Tibial artery (tissue), 4 donors: Measurements from ENCODE around the gene ITGAD.

Experiments
- DNase-seq, 2 donors: peaks; one replicate each; pipeline ENCODE4 v3.0.0-alpha.2; 2019
- H3K27ac ChIP-seq, 2 donors: fragments of 200-600 bp; sonication (generic) in 1 of 2; 1 replicate in 1 of 2; 2 replicates in 1 of 2; pipeline ENCODE4 v1.5.1; 2018 to 2019; ENCODE audit warnings: mild to moderate bottlenecking in 1 of 2
- H3K27me3 ChIP-seq, 2 donors: fragments of 200-600 bp; sonication (generic) in 1 of 2; one replicate each; pipeline versions ENCODE4 v1.5.1 to v1.6.0; 2016 to 2019
- H3K36me3 ChIP-seq, 3 donors: fragments of 200-600 bp; sonication (generic) in 2 of 3; one replicate each; pipeline ENCODE4 v1.5.1; 2016 to 2019; ENCODE audit warnings: mild to moderate bottlenecking in 2 of 3
- H3K4me1 ChIP-seq, 4 donors: fragments of 200-600 bp; sonication (generic) in 2 of 4; 1 replicate in 3 of 4; 2 replicates in 1 of 4; pipeline ENCODE4 v1.5.1; 2016 to 2019
- H3K4me3 ChIP-seq, 2 donors: fragments of 200-600 bp; sonication (generic) in 1 of 2; 1 replicate in 1 of 2; 2 replicates in 1 of 2; pipeline ENCODE4 v1.5.1; 2018 to 2019; ENCODE audit warnings: mild to moderate bottlenecking in 2 of 2
- H3K9me3 ChIP-seq, 3 donors: fragments of 200-600 bp; sonication (generic) in 1 of 3; one replicate each; pipeline ENCODE4 v1.5.1; 2016 to 2019
- CTCF ChIP-seq, 2 experiments: fragments of 200-600 bp in 1 of 2; fragments of 450-650 bp in 1 of 2; IDR thresholded peaks; one replicate each; pipeline ENCODE4 v1.5.1; 2017 to 2019; ENCODE audit warnings: antibody characterized with exemption in 2 of 2, mild to moderate bottlenecking in 1 of 2, moderate library complexity in 1 of 2
- intact Hi-C: fragments of 100-400 bp; cut with DNase I; formaldehyde crosslinking; loops from one replicate; pipeline ENCODE4 v1.15.0; 2023; ENCODE audit warnings: low total_unique reads

ITGAD gene

GRCh38 chr16:31420037-31420436, 26.9 kb downstream of the ITGAD start:
- Histone ChIP-seq H3K27me3 (peaks cover 0 to 26% of the 10 kb centered on the region in 2 donors), H3K27ac (no peak overlapping the region), H3K4me3 (no peak overlapping the region), H3K4me1 (no peaks in the 10 kb centered on the region), H3K36me3 (no peaks in the 10 kb centered on the region), H3K9me3 (no peaks in the 10 kb centered on the region)
- no peak for TF ChIP-seq CTCF (IDR thresholded peaks at IDR 0.05)
- DNase-seq, result no peak
- intact Hi-C loops, result no loop called here

- H3K4me1 ChIP-seq, result no peaks in the 10 kb centered on the region
- intact Hi-C loops, result no loop called here
- no peak for TF ChIP-seq CTCF (IDR thresholded peaks at IDR 0.05)
- no peaks in the 10 kb centered on the region for H3K36me3 ChIP-seq
- no peak overlapping the region for H3K27ac ChIP-seq
- no peak for DNase-seq
- no peak overlapping the region for H3K4me3 ChIP-seq
- H3K9me3 ChIP-seq, result no peaks in the 10 kb centered on the region
- peaks cover 0 to 34% of the 10 kb centered on the region in 2 donors for H3K27me3 ChIP-seq
Observed at GRCh38 chr16:31421587-31421986, 28.5 kb downstream of the ITGAD start.

GRCh38 chr16:31423241-31423640, 30.1 kb downstream of the ITGAD start:
- Histone ChIP-seq H3K4me1 (peaks cover 0 to 9% (median 2%) of the 10 kb centered on the region in 4 donors), H3K36me3 (no peaks in the 10 kb centered on the region), H3K4me3 (no peak overlapping the region), H3K9me3 (no peaks in the 10 kb centered on the region), H3K27ac (no peak overlapping the region), H3K27me3 (peaks cover 0 to 33% of the 10 kb centered on the region in 2 donors)
- TF ChIP-seq CTCF (IDR thresholded peaks at IDR 0.05), result no peak
- intact Hi-C loops, result no loop called here
- no peak for DNase-seq

GRCh38 chr16:31423801-31424200, 30.7 kb downstream of the ITGAD start:
- intact Hi-C loops, result no loop called here
- Histone ChIP-seq H3K27ac (no peak overlapping the region), H3K36me3 (no peaks in the 10 kb centered on the region), H3K4me3 (no peak overlapping the region), H3K9me3 (no peaks in the 10 kb centered on the region), H3K4me1 (peaks cover 0 to 9% (median 3%) of the 10 kb centered on the region in 4 donors), H3K27me3 (peaks cover 0 to 28% of the 10 kb centered on the region in 2 donors)
- TF ChIP-seq CTCF (IDR thresholded peaks at IDR 0.05), result no peak
- no peak for DNase-seq

GRCh38 chr16:31427441-31428278, 34.5 kb downstream of the ITGAD start:
- no peak for TF ChIP-seq CTCF (IDR thresholded peaks at IDR 0.05)
- Histone ChIP-seq H3K4me1 (peaks cover 0 to 9% (median 3%) of the 10 kb centered on the region in 4 donors), H3K9me3 (no peaks in the 10 kb centered on the region), H3K36me3 (no peaks in the 10 kb centered on the region), H3K4me3 (peak overlapping the region; percentile 44 to 56), H3K27ac (peak overlapping the region in 1 of 2 donors; percentile 60), H3K27me3 (peaks cover 0 to 16% of the 10 kb centered on the region in 2 donors)
- intact Hi-C loops, result no loop called here
- peak; percentile 28 to 62 for DNase-seq
